GM21529 (cell line): Measurements from ENCODE around the gene KDM1A.
"Not testable (repeated sequence)": the region's sequence is repeated elsewhere in the genome, so short reads cannot be mapped to it uniquely, and the experiment has no call there.

ENCODE experiments used
- ATAC-seq: cut with Tn5 transposase; IDR thresholded peaks from one replicate; pipeline ENCODE4 v1.9.1; 2021; ENCODE audit not compliant: unreplicated experiment

Gene KDM1A

DNA sequence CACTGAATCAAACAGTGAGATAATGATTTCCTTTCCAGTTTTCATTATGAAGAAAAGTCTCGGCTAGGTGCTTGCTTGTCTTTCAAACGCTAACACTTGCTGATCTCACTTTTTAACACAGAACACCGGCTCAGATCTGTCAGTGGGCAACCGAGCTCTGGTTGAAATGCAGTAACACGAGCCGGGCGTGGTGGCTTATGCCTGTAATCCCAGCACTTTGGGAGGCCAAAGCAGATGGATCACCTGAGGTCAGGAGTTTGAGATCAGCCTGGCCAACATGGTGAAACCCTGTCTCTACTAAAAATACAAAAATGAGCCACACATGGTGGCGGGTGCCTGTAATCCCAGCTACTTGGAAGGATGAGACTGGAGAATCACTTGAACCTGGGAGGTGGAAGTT is 9.2 kb upstream of the KDM1A start:
- ATAC-seq = not testable (repeated sequence)

DNA sequence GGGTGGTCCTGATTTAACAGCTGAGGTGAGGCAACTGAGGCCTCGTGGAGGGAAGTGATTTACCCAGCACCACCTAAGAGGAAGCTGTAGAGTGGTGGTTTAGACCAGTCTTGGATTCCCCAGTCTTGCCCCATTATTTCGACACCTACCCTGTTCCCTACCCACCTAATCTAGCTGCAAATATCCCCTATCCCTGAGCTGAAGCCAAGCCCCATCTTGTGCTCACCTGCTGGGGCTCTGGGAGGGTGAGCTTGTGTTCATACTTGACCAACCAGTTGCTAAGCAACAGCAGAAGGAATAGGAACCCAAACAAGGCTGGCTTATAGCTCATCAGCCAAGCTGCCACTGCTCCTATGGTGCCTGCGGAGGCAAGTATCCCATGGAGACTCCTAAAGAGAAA is 5.6 kb upstream of the KDM1A start:
- ATAC-seq = no peak

DNA sequence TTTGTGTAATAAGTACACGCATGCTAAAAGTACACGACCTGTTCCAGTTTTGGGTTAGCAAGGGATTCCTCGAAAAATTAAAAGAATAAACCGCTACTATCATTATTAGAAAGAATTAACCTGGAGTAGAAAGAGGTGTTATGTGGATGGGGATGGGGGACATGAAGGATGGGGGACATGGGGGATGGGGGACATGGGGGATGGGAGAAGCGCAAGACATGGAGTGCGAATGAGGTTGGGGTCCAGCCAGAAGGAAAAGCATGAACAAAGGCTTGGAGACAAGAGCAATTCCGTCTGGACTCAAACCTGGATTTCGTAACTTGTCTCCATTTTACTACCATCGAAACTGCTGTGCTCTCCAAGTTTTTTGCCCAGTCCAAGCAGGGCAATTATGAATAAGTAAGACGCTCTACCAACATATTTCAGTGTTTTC is 591 bp upstream of the KDM1A start:
- no peak for ATAC-seq

DNA sequence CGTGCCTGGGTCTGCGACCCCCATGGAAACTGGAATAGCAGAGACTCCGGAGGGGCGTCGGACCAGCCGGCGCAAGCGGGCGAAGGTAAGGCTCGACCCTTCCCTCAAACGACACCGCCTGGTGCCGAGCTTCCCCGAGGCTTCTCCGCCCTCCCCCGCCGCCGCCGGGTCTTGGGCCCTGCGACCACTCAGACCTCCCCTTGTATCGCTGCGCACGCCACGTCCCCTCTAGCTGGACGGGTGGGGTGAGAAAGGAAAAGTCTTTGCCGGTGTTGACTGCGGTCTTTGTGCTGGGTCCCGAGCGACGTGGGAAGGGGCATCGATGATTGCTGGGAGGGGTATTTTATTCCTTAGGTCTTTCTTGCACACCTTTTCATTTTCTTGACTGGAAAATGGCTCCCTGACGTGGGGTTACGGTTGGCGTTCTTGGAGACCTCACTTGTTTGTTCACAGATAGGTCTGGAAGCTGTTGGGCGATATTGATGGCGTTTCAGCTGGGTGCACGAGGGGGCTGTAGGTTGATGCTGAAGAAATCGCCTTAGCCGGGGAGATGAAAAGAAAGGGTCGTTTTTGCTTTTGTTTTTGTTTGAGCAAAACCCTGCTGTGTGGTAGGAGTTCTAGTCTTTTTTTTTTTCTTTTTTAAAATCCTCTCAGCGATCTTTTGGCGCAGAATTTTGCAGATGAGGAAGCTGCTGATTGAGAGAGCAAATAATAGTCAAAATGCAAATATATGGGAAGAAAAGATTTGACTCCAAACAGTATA is 776 bp downstream of the KDM1A start:
- ATAC-seq = peak; percentile 14

DNA sequence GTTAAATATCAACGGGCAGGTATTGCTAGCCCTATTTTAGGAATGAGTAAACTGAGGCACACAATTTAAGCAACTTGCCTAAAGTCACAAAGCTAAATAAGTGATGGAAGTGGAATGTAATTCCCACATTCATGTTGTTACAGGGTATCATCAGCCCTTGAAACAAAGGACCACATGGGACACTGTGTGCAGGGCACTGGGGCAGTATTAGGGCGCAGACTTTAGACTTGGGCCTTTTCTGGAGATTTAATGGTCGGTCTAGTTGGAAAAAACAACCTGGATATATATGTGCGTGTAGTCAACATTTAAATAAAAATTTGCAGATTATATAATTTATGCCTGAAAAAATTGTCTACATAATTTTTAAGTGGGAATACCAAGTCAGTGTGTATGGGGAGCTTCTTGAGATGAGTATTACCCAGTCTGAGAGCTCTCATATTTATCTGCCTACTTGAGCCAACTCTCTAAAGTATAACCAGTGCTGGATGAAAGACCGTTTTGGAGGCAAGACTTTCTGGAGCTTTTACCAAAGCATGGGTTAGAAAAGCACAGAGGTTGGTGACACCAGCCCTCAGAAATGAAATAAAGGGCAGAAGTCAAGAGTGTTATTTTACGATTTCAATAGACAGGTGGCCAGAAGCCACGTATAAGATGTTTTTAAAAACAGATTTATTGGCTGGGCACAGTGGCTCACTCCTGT is 1.6 kb downstream of the KDM1A start:
- ATAC-seq = no peak

DNA sequence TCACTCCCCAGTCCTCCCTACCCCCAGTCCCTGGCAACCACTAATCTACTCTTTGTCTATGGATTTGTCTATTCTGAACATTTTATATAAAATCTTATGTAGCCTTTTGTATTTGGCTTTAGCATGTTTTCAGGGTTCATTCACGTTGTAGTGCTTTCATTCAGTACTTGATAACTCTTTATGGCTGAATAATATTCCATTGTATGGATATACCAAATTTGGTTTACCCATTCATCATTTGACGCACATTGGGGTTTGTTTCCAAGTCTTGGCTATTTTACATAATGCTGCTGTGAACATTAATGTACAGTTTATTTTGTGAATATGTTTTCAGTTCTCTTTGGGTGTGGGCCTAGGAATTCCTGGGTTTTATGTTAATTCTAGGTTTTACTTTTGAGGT is 2.6 kb downstream of the KDM1A start:
- ATAC-seq = no peak

DNA sequence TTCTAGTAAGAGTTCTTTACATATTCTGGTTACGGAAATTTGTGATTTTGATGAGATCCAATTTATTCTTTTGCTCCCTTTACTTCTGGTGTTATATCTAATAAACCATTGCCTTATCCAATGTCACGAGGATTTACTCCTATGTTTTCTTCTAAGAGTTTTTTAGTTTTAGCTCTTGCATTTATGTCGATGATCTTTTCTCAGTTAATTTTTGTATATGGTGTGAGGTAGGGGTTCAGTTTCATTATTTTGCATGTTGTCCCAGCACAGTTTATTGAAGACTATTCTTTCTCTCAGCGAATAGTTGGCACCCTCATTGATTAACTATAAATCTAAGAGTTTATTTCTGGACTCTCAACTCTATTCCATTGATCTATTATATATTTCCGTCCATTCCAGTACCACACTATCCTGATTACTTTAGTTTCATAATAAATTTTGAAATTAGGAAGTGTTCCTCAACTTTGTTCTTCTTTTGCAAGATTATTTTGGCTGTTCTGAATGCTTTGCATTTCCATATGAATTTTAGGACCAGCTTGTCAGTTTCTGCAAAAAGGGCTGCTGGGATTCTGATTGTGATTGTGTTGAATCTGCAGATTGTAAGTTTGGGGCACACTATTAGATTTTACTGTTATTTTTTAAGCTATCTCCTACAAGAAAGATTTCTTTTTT is 4.0 kb downstream of the KDM1A start:
- ATAC-seq = no peak

DNA sequence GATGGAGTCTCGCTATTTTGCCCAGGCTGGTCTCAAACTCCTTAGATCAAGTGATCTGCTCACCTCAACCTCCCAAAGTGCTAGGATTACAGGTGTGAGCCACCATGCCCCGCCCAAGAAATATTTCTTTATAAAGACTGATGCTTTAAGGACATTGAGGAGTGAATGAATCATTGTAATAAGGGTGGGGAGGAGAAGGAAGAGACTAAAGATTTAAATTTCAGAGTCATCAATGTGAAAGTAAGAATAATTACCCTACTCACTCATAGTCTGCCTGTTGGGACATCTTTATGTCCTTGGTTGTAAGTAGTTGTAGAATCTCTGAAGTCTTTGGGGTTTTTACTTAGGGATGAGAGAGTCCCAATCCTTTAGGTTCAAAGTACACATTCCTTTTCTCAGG is 7.3 kb downstream of the KDM1A start:
- ATAC-seq = no peak

DNA sequence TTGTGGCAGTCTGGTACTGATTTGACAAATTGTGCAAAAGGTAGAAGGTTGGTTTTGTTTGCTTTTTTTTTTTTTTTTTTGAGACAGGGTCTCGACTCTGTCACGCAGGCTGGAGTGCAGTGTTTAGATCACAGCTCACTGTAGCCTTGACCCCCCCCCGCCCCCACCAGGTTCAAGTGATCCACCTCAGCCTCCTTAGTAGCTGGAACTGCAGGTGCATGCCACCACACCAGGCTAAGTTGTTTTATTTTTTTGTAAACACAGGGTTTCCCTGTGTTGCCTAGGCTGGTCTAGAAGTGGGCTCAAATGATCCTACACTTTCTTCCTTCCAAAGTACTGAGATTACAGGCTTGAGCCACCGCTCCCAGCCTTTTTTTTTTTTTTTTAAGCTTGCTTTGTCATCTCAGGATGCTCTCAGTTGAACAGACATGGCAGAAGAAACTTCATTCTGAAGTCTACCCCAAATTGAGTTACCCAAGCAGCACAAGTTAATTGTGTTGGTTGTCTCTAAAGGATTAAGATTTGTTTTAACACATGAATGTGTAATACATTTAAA is 8.2 kb downstream of the KDM1A start:
- ATAC-seq = no peak

DNA sequence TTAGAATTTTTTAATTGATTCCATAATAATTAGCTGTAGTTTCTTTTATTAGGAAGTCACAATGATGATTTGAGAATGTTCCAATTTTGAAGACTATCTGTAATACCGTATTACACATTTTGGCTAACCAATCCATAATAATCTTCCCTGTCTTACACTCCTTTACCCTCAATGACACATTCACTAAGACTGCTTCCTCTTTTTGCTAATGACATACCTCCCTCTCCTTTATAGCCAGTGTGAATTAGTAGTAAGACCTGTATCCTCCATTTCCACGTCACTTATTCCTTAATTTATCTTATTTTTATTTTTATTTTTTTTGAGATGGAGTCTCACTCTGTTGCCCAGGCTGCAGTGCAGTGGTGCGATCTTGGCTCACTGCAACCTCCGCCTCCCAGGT is 10.1 kb downstream of the KDM1A start:
- ATAC-seq = no peak

DNA sequence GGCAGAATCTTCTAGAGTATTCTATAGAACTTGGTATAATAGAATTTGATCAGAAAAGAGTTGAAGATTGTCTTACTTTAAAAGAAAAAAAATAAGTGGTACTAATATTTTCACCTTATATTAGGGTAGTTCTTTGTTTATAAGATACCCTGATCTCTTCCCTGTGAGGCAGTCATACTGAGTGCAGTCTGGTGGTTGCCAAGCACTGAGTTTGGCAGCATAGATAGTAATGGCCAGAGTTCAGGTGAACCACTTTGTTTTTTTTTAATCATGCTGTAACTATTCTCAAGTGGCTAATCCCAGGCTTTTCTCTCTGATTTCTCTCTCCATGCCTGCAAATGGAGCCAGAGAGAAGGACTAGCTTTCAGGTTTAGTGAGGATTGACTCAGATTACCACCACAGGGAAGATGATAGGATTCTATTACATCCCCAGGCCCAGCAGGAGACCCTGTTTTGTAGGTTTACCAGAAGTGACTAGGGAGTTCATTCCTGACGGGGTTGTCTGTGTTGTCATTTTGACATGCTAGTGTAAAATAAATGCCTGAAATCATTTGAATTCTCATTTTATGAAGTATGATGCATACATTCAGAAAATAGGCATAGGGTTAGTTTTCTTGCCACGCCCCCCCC is 16.7 kb downstream of the KDM1A start:
- ATAC-seq = no peak

DNA sequence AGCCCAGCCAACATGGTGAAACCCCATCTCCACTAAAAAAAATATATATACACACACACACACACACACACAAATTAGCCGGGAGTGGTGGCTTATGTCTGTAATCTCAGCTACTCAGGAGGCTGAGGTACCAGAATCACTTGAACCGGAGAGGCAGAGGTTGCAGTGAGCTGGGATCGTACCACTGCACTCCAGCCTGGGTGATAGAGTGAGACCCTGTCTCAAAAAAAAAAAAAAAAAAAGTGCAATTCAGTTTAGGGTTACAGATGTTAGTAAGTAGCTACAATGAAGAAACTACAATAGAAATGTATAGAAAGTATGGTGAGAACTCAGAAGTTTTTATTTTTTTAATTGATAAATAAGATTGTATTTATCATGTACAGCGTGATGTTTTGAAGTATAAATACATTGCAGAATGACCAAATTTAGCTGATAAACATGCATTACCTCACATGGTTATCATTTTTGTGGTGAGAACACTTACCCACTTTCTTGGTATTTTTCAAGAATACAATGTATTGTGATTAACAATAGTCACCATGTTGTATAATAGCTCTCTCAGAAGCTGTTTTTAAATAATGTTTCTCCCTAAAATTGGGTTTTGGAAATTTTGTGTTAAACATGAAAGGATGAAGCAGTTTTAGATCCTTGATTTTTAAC is 17.9 kb downstream of the KDM1A start:
- ATAC-seq = no peak

DNA sequence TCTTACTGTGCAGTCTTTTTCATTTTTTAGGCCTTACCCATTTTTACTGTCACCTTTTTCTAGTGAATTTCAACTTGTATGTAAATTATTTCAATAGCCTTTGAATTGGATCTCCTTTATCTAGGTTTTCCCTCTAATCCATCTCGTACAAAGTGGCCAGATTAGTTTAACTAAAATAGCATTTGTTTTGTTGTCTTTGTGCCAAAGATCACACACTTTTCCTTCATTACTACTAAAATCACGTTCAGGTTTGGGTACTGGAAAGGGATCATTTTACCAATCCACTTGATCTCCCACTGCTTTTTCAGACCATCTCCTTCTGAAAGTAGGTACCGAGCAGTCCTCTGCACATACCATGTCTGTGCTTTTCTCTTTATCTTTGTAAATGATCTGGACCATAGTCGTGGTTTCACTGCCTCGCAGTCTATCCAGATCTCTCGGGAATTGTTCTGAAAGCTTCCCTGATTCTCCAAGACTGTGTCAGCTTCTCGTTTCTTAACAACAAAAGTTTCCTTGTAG is 20.1 kb downstream of the KDM1A start:
- ATAC-seq = no peak

DNA sequence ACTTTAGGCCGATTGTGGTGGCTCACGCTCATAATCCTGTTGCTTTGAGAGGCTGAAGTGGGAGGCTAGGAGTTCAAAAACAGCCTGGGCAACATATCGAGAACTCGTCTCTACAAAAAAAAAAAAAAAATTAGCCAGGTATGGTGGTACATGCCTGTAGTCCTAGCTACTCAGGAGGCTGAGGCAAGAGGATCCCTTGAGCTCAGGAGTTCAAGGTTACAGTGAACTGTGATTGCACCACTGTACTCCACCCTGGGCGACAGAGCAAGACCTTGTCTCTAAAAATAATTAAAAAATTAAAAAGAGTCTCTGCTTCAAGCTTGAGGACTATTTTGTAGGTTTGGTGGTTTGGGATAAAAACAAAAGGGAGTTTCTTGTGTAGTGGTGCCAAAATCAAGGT is 21.2 kb downstream of the KDM1A start:
- no peak for ATAC-seq

DNA sequence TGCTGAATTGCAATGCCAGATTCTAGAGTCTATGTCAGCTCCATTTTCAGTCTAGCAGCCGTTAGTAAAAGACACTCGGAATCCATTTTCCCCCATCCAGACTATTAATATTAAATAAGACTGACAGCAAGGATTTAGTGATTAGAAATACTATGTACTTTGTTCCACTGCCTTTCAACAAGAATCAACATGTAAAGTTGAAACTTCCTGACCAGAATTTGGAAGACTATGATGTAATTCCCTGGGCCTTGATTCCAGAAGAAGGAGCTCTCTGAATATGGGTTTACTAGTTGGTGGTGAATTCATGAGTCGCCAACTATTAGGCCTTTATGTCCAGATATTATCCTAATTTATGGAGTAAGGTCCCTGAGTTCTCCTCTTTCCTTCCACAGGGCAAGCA is 24.8 kb downstream of the KDM1A start:
- ATAC-seq = no peak

DNA sequence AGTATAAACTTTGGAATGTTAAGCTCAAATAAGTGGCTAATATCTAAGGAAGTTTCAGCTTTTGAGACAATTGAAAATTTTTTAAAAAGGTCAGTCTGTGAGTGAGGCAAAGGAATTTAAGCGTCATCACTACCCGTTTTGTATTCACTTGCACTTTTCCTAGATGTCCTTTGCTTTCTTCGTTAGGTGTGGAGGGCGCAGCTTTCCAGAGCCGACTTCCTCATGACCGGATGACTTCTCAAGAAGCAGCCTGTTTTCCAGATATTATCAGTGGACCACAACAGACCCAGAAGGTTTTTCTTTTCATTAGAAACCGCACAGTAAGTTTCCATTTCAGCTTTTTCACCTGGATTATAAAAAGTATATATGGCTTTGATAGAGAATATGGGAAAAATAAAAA is 30.9 kb downstream of the KDM1A start:
- ATAC-seq = no peak

DNA sequence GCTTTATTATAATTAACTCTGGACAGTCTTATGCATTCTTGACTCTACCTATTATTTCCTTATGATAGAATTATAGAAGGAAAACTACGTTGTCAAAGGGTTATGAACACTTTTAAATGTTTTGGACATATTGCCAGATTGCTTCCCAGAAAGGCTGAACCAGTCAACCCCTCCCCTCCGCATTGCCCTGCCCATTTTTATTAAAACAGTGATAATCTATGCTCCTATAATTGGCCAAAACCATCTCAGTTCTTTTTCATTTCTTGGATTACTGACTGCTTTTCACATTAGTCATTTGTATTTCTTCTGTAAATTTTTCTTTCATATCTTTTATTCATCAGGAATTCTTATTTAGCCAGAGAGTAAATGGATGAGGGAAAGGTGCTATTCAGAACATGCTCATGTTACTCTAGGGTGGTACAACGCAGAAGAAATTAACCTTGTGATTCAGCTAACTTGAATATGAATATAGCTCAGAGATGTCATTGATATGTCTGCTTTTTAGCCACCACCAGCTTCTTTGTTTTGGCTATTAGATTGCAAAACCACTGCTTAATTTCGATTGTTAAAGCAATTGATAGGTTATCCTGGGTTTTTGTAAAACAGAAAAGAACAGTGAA is 32.1 kb downstream of the KDM1A start:
- no peak for ATAC-seq

DNA sequence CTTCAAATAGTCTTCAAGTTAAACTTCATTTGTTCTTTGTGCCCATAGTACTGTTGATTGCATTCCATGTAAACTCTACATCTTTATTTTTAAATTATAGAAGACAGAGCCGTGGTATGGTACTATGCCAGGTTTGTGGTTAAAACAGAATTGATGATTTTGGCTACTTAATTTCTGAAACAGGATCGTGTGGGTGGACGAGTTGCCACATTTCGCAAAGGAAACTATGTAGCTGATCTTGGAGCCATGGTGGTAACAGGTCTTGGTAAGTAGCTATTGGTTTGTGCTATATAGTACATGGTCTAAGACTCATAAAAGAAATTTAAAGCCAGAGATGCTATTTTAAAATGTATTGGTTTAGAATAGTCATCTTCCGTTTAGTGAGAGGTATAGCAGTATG is 38.0 kb downstream of the KDM1A start:
- ATAC-seq = no peak

DNA sequence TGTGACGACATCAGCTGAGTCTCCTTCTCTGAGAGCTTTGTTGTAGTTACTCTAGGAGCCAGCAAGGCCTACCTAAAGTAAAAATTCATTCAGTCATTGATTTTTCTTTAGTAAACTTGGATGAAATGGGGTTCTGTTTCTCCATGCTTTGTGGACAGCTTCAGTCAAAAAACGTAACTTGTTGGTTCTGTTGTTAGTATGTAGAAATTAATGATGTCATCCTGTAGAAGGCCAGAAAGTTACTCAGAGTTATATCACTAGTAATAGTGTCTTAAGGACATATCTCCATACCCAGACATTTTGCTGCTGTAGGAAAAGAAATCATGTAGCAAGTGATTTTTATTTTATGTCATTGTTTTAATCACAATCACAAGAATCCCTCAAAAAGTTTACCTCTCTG is 43.0 kb downstream of the KDM1A start:
- ATAC-seq = no peak

DNA sequence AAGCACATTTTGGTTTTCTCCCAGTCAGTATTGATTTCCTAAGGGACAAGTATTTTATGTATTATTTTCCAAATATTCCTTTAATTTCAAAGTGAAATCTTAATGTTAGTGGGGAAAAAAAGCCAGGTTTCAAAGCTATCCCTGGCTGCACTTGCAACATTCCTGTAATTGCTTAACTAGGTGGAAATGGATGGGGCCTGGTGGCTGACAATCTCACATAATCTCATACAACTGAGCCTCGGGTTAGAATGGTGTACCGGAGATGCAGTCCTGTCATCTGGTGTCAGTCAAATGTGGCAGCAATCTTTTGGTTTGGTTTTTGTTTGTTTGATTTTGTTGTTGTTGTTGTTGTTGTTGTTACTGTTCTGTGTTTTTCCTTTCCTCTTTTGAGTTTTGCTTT is 46.1 kb downstream of the KDM1A start:
- no peak for ATAC-seq
